SK-N-SH treated with all-trans-retinoic acid at 6 μM for 48 hours (cell line): ENCODE data around the gene UBR3.

Experiments used
- ARNTL ChIP-seq: fragments of 450-650 bp; formaldehyde crosslinking; IDR thresholded peaks from 2 replicates; pipeline ENCODE4 v1.5.0; 2020; ENCODE audit warnings: low read depth, mild to moderate bottlenecking, moderate library complexity, borderline replicate concordance
- BACH2 ChIP-seq: fragments of 250-450 bp; sonication (Bioruptor Pico); IDR thresholded peaks from 2 replicates; pipeline ENCODE4 v1.9.0; 2021; ENCODE audit warnings: mild to moderate bottlenecking, borderline replicate concordance
- ESRRG ChIP-seq: fragments of 250-450 bp; sonication (Bioruptor Pico); IDR thresholded peaks from 2 replicates; pipeline ENCODE4 v1.6.1; 2021; ENCODE audit warnings: mild to moderate bottlenecking
- GLIS3 ChIP-seq: fragments of 250-450 bp; sonication (Bioruptor Pico); IDR thresholded peaks from 2 replicates; pipeline ENCODE4 v1.5.0; 2020; ENCODE audit warnings: mild to moderate bottlenecking, moderate library complexity
- ISL1 ChIP-seq: fragments of 250-450 bp; sonication (Bioruptor Pico); IDR thresholded peaks from 2 replicates; pipeline ENCODE4 v2.1.2; 2022; ENCODE audit warnings: mild to moderate bottlenecking, moderate library complexity
- OSR1 ChIP-seq: fragments of 250-450 bp; sonication (Bioruptor Pico); IDR thresholded peaks from 2 replicates; pipeline ENCODE4 v1.8.0; 2022; ENCODE audit warnings: moderate library complexity, mild to moderate bottlenecking, inconsistent platforms
- RARB ChIP-seq: fragments of 250-450 bp; sonication (Bioruptor Pico); IDR thresholded peaks from 2 replicates; pipeline ENCODE4 v1.8.0; 2021; ENCODE audit warnings: mild to moderate bottlenecking, moderate library complexity
- ZFP3 ChIP-seq: fragments of 250-450 bp; sonication (Bioruptor Pico); IDR thresholded peaks from 2 replicates; pipeline ENCODE4 v1.5.0; 2020; ENCODE audit warnings: mild to moderate bottlenecking, moderate library complexity
- ZFP30 ChIP-seq: fragments of 450-650 bp; formaldehyde crosslinking; IDR thresholded peaks from 2 replicates; pipeline ENCODE4 v1.5.0; 2022; ENCODE audit warnings: mild to moderate bottlenecking, moderate library complexity
- ZNF8 ChIP-seq: fragments of 450-650 bp; formaldehyde crosslinking; IDR thresholded peaks from 2 replicates; pipeline ENCODE4 v1.5.0; 2020; ENCODE audit warnings: mild to moderate bottlenecking, moderate library complexity
- TF ChIP-seq, protein P1 (sequence below): fragments of 250-450 bp; sonication (Bioruptor Pico); IDR thresholded peaks from 2 replicates; pipeline ENCODE4 v1.8.0; 2021; ENCODE audit warnings: low read depth, mild to moderate bottlenecking, moderate library complexity, borderline replicate concordance
- TF ChIP-seq, protein P2 (sequence below): fragments of 250-450 bp; sonication (Bioruptor Pico); IDR thresholded peaks from 2 replicates; pipeline ENCODE4 v1.5.1; 2021; ENCODE audit warnings: mild to moderate bottlenecking, moderate library complexity
- TF ChIP-seq, protein P3 (sequence below): fragments of 250-450 bp; sonication (Bioruptor Pico); IDR thresholded peaks from 2 replicates; pipeline ENCODE4 v1.8.0; 2020; ENCODE audit warnings: mild to moderate bottlenecking, moderate library complexity, borderline replicate concordance
- TF ChIP-seq, protein P4 (sequence below): fragments of 250-450 bp; sonication (Bioruptor Pico); IDR thresholded peaks from 2 replicates; pipeline ENCODE4 v1.5.1; 2020; ENCODE audit warnings: low read depth, mild to moderate bottlenecking, moderate library complexity

DNA sequence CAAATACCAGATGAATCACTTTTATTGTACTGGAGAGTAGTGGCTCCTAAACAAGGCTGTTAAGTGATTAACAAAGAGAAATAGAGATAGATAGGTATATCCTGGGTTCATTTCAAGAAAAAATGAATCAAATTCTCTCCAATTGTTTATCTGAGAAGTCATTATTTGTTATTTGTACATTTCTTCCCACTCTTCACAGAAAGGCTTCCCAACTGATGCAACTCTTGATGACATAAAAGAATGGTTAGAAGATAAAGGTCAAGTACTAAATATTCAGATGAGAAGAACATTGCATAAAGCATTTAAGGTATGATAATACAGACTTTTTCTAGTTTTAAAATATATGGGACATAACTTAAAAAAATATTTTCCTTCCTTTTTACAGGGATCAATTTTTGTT lies 20.7 kb upstream of the UBR3 start:
- TF ChIP-seq ESRRG (CRISPR knock-in tag) (no peak), BACH2 (no peak), ZFP30 (no peak), RARB (CRISPR knock-in tag) (no peak), ZNF8 (CRISPR knock-in tag) (no peak), ZFP3 (CRISPR knock-in tag) (no peak), GLIS3 (CRISPR knock-in tag) (no peak), OSR1 (CRISPR knock-in tag) (no peak), ISL1 (CRISPR knock-in tag) (no peak), ARNTL (CRISPR knock-in tag) (no peak)
- TF ChIP-seq, protein P1, sequence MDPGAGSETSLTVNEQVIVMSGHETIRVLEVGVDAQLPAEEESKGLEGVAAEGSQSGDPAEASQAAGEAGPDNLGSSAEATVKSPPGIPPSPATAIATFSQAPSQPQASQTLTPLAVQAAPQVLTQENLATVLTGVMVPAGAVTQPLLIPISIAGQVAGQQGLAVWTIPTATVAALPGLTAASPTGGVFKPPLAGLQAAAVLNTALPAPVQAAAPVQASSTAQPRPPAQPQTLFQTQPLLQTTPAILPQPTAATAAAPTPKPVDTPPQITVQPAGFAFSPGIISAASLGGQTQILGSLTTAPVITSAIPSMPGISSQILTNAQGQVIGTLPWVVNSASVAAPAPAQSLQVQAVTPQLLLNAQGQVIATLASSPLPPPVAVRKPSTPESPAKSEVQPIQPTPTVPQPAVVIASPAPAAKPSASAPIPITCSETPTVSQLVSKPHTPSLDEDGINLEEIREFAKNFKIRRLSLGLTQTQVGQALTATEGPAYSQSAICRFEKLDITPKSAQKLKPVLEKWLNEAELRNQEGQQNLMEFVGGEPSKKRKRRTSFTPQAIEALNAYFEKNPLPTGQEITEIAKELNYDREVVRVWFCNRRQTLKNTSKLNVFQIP (CRISPR knock-in tag): no peak
- TF ChIP-seq, protein P2, sequence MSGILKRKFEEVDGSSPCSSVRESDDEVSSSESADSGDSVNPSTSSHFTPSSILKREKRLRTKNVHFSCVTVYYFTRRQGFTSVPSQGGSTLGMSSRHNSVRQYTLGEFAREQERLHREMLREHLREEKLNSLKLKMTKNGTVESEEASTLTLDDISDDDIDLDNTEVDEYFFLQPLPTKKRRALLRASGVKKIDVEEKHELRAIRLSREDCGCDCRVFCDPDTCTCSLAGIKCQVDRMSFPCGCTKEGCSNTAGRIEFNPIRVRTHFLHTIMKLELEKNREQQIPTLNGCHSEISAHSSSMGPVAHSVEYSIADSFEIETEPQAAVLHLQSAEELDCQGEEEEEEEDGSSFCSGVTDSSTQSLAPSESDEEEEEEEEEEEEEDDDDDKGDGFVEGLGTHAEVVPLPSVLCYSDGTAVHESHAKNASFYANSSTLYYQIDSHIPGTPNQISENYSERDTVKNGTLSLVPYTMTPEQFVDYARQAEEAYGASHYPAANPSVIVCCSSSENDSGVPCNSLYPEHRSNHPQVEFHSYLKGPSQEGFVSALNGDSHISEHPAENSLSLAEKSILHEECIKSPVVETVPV (CRISPR knock-in tag): no peak
- TF ChIP-seq, protein P3, sequence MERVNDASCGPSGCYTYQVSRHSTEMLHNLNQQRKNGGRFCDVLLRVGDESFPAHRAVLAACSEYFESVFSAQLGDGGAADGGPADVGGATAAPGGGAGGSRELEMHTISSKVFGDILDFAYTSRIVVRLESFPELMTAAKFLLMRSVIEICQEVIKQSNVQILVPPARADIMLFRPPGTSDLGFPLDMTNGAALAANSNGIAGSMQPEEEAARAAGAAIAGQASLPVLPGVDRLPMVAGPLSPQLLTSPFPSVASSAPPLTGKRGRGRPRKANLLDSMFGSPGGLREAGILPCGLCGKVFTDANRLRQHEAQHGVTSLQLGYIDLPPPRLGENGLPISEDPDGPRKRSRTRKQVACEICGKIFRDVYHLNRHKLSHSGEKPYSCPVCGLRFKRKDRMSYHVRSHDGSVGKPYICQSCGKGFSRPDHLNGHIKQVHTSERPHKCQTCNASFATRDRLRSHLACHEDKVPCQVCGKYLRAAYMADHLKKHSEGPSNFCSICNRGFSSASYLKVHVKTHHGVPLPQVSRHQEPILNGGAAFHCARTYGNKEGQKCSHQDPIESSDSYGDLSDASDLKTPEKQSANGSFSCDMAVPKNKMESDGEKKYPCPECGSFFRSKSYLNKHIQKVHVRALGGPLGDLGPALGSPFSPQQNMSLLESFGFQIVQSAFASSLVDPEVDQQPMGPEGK (CRISPR knock-in tag): no peak
- TF ChIP-seq, protein P4, sequence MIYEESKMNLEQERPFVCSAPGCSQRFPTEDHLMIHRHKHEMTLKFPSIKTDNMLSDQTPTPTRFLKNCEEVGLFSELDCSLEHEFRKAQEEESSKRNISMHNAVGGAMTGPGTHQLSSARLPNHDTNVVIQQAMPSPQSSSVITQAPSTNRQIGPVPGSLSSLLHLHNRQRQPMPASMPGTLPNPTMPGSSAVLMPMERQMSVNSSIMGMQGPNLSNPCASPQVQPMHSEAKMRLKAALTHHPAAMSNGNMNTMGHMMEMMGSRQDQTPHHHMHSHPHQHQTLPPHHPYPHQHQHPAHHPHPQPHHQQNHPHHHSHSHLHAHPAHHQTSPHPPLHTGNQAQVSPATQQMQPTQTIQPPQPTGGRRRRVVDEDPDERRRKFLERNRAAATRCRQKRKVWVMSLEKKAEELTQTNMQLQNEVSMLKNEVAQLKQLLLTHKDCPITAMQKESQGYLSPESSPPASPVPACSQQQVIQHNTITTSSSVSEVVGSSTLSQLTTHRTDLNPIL: no peak
